SKM-1 treated with dmso at 0.1 percent for 144 hours (cell line): ENCODE data around the gene DENND5A.
A peak's percentile ranks its signal among the peaks of the same experiment; 100 is the strongest.

Experiments used
- DNase-seq: peaks from one replicate; lab custom pipeline; 2025; ENCODE audit not compliant: unreplicated experiment; lab: John Stamatoyannopoulos, UW

The DENND5A gene

DNA sequence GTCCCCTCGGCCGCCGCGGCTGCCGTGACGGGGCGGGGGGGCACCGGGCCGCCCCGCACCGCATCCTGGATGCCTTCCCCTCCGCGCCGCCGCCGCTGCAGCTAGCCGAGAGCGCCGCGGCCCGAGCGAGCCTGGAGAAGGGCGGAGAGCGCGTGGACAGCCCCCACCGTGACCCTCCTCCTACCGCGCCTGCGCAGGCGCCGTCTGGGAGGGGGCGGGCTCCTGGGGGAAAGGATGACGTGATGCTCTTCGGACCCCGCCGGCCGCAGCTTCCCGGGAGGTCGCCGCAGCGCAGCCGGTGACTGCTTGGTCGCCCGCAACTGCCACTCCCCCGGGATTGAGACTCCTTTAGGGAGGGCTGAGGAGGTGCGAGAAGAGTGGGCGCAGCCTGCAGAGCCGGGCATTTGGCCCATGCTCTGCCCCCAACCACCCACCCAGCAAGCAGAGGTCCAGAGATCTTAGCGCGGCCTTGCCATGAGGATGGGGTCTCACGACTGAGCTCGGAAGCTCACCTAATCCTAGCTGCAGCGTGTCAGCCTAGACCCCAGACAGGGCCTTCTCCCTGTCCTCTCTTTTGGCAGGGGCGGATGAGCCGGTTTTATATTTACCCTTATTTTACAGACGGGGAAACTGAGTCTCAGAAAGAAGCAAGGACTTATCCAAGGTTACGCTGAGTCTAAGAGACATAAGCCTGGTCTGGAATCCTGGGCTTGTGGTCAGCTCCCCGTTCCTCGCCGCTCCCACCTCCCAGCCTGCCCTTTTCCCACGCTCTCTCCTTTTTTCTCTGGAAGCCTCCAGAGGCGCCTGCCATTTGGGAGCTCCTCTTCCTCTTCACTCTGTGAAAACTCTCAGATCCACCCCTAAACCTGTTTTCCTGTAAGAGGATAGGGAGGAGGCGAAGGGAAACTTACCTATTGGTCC is at the start of gene DENND5A:
DENND5A (minus strand) TSS at position 140 of the 921 bp plus-strand sequence. CDS start 281 bp downstream, outside the sequence.
- peak; percentile 57 for DNase-seq

DNA sequence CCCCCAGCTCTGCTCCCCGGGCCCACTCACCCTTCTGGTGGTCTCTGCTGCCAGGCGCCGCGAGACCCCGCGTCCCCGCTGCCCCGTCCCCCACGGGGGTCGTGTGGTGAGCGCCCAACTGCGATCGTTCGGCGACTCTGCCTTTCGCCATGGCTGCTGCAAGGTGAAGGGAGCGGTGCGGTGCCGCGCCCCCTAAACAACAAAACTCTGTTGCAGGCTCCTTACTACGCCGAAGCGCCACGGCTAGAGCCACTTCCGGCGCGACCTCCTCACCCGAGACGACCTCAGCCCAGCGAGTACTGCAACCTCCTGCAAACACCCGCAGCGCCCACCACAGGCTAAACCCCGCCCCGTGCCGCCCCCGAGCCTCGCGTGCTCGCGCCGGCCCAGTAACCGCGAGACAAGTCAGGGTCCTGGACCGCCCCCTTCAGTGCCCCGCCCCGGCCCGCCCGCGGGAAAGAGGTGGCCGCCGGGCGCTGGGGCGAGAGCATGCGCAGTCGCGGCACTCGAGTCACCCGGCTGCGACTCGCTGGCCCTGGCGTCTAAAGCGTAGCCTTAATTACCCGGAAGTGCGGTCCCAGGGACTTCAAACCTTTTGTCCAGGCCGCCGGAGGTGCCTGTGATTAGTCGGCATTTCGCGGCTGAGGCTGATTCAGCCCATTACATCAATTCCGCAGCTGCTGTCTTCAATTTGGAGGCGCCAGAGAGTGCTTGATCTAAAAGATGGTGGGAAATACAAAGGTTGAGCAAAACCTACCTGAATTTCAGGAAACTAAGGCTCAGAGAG is 49.3 kb upstream of the DENND5A start, which contains the start of gene TMEM41B:
TMEM41B (minus strand) TSS at position 303 of the 787 bp plus-strand sequence; CDS start at position 151, 152 bp downstream.
- DNase-seq = peak; percentile 98

DNA sequence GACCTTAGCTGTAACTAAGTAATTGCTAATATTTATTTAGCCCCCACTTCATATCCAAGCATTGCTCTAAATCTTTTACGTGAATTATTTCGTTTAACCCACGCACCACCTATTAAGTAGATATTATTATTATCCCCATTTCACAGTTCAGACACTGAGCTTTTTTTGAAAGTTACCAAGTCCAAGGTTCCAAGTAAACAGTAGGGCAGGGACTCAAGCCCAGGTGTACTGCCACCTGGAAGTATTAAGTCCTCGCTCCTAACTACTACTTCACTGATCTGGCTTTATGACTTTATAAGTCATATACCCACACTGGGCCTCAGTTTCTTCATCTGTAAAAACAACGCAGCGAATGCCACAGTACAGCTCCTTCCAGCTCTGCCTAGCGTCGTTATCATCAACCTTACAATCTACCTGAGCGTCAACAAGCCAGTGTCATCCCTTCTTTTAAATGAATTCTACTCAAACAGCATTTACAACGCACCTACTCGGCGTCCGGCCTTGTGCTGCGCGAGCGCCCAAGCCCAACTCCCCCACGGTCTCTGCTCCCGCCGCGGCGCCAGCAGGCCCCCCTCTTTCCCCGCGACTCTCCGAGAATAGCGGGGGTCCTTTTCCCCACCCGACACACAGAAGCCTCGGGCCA is 48.6 kb upstream of the DENND5A start:
- no peak for DNase-seq

DNA sequence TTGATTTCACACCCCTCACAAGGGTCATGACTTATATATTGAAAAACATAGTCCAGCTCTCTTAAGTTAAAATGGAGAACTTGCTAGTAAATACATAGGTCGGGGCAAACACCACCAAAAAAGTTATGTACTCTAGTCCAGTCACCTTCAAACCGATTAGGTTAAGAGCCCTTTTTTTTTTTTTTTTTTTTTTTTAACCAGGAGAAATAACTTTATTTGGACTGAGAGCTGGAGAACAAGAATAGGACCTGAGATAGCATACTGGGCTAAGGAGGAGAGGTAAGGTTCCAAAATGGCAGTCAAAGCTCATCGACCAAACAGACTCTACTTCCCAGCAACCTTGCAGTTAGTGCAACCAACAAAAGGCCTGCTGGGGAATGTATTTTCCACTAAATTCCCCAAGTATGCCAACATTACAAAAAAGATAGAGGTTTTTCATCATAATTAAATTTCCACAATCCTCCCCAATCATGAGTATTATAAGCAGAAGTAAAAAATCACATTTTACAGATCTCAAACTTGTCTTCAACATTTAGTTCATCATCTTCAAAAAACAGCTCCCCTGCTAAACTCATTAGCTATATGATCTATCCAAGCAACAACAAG is 45.4 kb upstream of the DENND5A start:
- DNase-seq = no peak

DNA sequence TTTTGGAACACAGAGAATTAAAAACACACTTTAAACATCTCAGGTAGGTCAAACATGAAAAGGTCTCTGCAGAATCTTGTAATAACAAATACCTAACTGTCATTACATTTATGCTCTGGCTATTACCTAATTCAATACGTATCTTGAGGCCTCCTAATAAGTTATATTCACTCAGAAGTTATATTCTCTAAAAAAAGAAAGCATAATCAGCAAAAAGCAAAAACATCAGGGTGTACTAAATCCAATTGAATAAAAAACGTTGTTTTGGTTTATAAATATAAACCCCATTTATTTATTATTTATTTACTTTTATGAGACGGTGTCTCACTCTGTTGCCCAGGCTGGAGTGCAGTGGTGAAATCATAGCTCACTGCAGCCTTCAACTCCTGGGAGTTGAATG is 39.0 kb upstream of the DENND5A start:
- no peak for DNase-seq

DNA sequence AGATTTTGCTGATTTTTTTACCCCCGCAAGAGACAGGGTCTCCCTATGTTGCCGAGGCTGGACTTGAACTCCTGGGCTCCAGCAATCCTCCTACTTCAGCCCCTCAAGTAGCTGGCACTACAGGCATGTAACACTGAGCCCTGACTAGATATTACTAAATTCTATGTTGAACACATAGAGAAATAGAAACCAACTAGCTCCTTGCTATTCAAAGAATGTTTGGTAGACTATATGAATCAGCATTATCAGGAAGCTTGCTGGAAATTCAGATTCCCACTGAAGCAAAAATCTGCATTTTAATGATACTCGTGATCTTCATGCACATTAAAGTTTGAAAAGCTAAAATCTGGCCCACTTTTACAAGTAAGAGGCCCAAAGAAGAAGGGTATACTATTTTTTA is 37.3 kb upstream of the DENND5A start:
- no peak for DNase-seq

DNA sequence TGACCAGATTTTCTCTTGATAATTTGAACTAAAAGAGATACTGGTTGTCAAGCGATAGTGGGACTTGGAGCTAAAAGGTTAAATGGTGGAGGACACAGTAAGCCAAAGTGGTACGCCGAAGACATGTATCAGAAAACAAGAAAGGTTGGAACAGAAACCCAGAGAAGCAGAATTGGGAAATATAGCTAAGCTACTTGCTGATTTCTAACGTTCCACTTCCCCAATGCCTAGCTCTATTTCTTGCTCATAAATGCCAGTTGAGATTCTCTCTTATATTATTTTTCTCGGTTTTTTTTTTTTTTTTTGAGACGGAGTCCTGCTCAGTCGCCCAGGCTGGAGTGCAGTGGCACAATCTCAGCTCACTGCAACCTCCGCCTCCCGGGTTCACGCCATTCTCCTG is 36.6 kb upstream of the DENND5A start:
- DNase-seq = peak; percentile 30

DNA sequence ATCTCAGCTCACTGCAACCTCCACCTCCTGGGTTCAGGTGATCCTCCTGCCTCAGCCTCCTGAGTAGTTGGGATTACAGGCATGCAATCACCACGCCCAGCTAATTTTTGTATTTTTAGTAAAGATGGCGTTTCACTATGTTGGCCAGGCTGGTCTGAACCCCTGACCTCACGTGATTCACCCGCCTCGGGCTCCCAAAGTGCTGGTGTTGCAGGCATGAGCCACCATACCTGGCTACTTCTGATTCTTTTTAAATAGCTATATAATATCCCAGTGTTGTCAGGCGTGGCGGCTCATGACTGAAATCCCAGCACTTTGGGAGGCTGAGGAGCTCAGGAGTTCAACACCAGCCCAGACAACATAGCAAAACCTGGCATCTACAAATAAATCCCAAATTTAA is 28.5 kb upstream of the DENND5A start:
- DNase-seq = no peak

DNA sequence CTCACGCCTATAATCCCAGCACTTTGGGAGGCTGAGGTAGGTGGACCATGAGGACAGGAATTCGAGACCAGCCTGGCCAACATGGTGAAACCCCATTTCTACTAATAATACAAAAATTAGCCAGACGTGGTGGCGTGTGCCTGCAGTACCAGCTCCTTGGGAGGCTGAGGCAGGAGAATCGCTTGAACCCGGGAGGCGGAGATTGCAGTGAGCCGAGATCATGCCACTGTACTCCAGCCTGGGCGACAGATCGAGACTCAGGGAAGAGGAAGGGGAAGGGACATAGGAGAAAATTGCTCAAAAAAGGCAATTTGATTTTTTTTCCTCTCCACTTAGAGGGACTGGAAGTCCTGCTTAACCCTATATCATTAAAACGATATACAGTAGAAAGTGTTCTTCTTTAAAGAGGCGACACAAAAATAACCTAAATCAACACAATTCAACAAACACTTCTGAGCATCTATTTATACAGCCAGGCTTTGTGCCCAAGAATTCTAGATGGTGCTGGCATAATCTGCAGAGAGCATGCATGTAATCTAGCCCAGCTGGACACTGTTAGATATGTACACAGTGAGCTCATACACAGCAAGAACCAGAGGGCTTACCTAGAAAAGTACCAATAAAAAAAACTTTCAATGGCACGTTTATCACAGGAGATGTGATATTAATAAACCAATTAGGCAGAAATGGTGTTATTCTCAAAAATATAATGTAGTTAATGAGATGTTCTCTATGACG is 20.9 kb upstream of the DENND5A start:
- no peak for DNase-seq

DNA sequence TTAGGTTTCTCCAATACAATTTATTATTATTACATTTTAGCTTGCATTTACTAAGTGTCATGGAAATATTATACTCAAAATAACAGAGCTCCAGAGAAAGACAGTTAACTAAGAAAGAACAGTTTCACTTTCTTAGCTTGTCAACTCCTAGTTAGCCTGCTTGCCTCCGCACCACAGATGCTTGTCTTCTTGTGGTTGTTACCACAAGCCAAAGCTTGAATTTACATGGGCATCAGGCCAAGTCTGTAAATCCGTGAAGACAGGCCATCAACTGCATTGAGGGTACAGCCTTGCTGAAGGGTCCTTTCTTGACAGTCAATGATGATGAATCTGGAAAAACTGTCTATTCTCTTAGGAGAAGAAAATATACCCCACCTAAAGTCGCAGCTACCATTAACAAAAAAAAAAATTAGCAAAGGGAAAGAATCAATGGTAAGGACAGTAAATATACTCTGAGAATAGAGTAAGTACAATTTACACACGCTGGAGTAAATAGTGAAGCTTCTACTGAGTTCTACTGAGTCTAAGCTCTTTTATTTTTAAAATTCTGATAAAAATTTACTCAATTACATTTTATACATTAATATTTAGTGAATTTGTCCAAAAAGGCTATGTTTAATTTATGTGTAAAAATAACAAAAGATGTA is 15.6 kb upstream of the DENND5A start:
- DNase-seq = peak; percentile 11

DNA sequence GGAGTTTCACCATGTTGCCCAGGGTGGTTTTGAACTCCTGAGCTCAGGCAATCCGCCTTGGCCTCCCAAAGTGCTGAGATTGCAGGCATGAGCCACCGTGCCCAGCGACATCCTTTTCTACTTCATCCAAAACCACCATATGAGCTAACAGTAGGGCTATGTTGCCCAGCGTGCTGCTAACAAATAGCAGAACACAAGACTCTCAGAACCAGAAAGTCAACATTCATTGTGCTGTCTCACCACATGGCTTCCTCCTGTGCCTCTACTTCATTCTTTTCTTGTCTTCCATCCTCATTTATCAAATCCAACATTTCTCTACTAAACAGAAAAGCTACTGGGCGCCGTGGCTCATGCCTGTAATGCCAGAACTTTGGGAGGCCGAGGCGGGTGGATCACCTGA is 12.0 kb upstream of the DENND5A start:
- no peak for DNase-seq

DNA sequence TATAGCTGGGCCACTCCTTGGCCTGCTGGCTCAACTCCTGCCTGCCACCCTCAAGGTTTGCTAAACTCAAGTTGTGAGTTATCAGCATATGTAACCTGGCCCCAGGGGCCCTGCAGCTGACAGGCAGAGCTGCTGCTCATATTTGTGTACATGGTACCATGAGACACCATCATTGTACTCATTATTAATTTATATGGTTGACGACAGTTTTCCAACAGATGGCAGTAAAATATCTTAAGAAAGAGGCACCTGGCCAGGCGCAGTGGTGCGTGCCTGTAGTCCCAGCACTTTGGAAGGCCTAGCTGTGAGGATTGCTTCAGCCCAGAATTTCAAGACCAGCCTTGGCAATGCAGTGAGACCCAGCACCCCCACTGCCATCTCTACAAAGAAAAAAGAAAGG is 11.4 kb upstream of the DENND5A start:
- DNase-seq = no peak

DNA sequence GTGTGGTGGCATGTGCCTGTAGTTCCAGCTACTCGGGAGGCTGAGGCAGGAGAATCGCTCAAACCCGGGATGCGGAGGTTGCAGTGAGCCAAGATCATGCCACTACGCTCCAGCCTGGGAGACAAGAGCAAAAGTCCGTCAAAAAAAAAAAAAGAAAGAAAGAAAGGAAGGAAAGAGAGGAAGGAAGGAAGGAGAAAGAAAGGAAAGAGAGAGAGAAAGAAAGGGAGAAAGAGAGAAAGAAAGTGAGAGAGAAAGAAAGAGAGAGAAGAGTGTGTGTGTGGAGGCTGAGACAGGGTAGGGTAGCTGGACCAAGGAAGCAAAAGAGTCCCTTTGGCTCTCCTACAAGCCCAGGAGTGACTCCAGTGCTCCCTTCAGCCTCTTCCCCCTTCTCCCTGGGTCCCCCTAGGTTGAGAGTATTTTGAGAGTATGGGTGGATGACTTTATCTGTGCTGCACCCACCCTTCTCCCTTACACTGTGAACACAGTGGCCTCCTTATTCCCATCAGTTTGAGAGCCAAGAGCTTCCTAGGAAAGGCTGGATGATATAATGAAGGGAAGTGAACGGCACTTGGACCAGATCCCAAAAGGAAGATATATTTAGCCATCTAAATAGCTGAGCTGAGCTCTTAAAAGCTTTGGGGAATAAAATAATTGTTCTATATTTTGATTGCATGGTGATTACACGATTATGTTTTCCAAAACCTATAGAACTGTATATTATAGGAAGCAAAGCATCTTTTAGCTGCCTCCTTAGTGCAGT is 9.5 kb upstream of the DENND5A start:
- DNase-seq = no peak

DNA sequence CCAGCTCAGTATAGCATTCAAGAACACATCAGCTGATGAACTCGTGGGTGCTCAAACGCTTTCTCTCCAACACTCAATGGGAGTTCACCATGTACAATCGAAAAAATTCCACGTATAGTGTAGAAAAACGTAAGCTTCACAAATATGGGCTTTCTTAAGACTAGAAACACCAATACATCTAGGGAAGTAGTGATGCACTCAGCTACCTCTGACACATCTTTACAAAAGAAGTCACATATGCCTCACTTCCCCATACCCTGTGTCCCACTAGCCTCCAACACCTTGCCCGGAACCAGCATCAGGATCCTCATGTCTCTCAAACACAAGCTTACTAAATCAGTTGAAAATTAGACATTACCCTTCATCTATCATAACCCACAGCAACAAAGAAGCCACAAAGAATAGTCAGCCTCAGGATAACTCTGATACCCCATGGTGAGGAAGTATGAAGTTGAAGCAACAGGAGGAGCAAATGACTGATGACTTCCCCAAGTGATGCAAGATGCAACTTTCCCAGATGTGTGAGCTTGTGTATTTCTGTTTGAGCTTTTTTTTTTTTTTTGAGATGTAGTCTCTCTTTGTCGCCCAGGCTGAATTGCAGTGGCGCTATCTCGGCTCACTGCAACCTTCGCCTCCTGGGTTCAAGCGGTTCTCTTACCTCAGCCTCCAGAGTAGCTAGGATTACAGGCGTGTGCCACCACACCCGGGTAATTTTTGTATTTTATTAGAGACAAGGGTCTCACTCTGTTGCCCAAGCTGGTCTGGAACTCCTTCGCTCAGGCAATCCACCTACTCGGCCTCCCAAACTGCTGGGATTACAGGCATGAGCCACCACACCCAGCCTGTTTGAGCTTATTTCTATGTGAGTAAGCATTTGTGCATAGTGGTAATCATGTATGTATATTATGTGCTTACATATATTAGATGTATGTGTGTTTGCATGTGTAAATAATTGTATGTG is 8.5 kb upstream of the DENND5A start:
- DNase-seq = peak; percentile 94

DNA sequence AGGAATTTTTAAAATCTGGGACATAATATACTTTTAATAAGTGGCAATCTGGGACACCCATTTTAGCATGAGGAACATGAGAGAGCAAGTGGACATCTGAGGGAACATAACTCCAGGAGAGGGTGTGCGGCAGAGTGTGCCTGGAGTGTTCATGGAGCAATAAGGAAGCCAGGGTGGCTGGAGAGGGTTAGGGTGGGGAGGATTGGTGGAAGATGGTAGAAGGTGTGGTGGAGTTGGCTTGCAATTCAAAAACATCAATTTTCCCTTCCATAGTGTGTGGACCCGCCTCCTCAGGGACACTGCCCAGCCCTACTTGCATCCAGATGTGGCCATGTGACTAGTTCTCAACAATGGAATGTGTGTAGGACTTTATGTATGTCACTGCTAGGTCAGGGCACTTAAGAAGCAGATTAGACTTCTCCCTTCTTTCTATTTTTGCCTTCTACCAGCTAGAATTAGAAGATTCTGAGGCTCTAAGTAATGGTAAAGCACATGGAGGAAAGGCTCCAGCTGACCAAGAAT is 4.4 kb upstream of the DENND5A start:
- no peak for DNase-seq

DNA sequence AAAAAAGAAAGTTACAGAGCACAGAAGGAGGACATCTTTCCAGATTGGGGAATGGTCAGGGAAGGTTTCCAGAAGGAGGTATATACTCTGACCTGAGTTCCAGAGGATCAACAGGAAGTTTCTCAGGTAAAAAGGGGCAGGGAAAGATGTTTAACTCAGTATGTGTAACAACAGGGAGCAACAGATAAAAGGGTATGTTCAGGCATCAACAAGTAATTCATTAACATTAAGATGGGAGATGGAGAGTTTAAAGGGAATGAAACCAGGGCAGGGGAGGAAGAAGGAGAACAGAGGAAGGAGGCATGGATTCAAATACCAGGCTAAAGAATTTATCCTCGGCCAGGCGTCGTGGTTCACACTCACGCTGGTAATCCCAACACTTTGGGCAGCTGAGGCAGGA is 2.5 kb upstream of the DENND5A start:
- no peak for DNase-seq

DNA sequence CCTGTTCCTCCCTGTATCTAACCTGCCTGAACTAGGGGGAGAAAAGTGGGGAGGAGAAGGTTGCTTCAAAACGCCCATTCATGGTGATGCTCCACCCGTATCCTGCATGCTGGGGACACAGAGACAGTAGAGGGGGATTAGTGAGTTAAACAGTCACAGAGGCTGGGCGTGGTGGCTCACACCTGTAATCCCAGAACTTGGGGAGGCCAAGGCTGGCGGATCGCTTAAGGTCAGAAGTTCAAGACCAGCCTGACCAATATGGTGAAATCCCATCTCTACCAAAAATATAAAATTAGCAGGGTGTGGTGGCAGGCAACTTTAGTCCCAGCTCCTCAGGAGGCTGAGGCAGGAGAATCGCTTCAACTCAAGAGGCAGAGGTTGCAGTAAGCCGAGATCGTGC is 1.8 kb upstream of the DENND5A start:
- DNase-seq = no peak
